Right atrium auricular region (tissue), 2 donors: Measurements from ENCODE around the gene MACROH2A1. TPM values are rescaled to one million over a fixed set of nuclear protein-coding genes. Genes with fewer than 3 reads are reported as not detected.
A peak's percentile ranks its signal among the peaks of the same experiment; 100 is the strongest.

Experiments
- DNase-seq: peaks from one replicate; pipeline ENCODE4 v3.0.0-alpha.2; 2019; ENCODE audit warnings: low spot score
- H3K27ac ChIP-seq, 2 donors: fragments of 200-600 bp; sonication (generic); 1 replicate in 1 of 2; 2 replicates in 1 of 2; pipeline ENCODE4 v1.5.1; 2016 to 2019
- H3K27me3 ChIP-seq, 2 donors: fragments of 200-600 bp; sonication (generic); one replicate each; pipeline versions ENCODE4 v1.5.1 to v1.6.0; 2017 to 2019
- H3K36me3 ChIP-seq: fragments of 200-600 bp; sonication (generic); one replicate; pipeline ENCODE4 v1.5.1; 2016
- H3K4me1 ChIP-seq, 2 donors: fragments of 200-600 bp; sonication (generic); one replicate each; pipeline versions ENCODE4 v1.5.1 to v1.6.0; 2017 to 2019
- H3K4me3 ChIP-seq, 2 donors: fragments of 200-600 bp; sonication (generic); 1 replicate in 1 of 2; 2 replicates in 1 of 2; pipeline ENCODE4 v1.5.1; 2017 to 2019; ENCODE audit warnings: mild to moderate bottlenecking in 1 of 2, moderate library complexity in 1 of 2
- H3K9me3 ChIP-seq, 2 donors: fragments of 200-600 bp; sonication (generic); one replicate each; pipeline ENCODE4 v1.5.1; 2019
- CTCF ChIP-seq, 2 donors: fragments of 200-600 bp; sonication (generic); IDR thresholded peaks; one replicate each; pipeline ENCODE4 v1.5.1; 2019; ENCODE audit warnings: antibody characterized with exemption in 2 of 2
- total RNA-seq, 2 donors: library from RNA; depleted of rRNA; stranded (reverse); fragments of >200 nt; gene quantifications; one replicate each; pipeline ENCODE4 v1.1.0, GENCODE V29; 2016

MACROH2A1 gene
- total RNA-seq, 2 donors from 2014 or later: 149 to 179 TPM

GRCh38 chr5:135318924-135319323 lies 80.1 kb downstream of the MACROH2A1 start:
- no peak for TF ChIP-seq CTCF (IDR thresholded peaks at IDR 0.05)
- H3K9me3 ChIP-seq: no peaks in the 10 kb centered on the region
- peak; percentile 30 for DNase-seq

GRCh38 chr5:135318037-135318436 lies 81.0 kb downstream of the MACROH2A1 start:
- Histone ChIP-seq H3K4me3 (no peak overlapping the region), H3K27me3 (no peaks in the 10 kb centered on the region), H3K4me1 (no peaks in the 10 kb centered on the region), H3K36me3 (no peaks in the 10 kb centered on the region), H3K27ac (no peak overlapping the region), H3K9me3 (no peaks in the 10 kb centered on the region)
- peak; percentile 32 for DNase-seq
- TF ChIP-seq CTCF (IDR thresholded peaks at IDR 0.05): no peak

More at GRCh38 chr5:135318924-135319323, 80.1 kb downstream of the MACROH2A1 start:
- H3K27me3 ChIP-seq: no peaks in the 10 kb centered on the region
- no peaks in the 10 kb centered on the region for H3K4me1 ChIP-seq
- H3K36me3 ChIP-seq: no peaks in the 10 kb centered on the region
- H3K27ac ChIP-seq: no peak overlapping the region
- H3K4me3 ChIP-seq: no peak overlapping the region

GRCh38 chr5:135317286-135317685 lies 81.7 kb downstream of the MACROH2A1 start:
- TF ChIP-seq CTCF (IDR thresholded peaks at IDR 0.05): no peak
- Histone ChIP-seq H3K9me3 (no peaks in the 10 kb centered on the region), H3K36me3 (no peaks in the 10 kb centered on the region), H3K4me1 (no peaks in the 10 kb centered on the region), H3K4me3 (no peak overlapping the region), H3K27ac (no peak overlapping the region), H3K27me3 (no peaks in the 10 kb centered on the region)
- DNase-seq: peak; percentile 46

- no peak overlapping the region for H3K27ac ChIP-seq
- H3K27me3 ChIP-seq: no peaks in the 10 kb centered on the region
- no peaks in the 10 kb centered on the region for H3K9me3 ChIP-seq
- peak; percentile 34 for DNase-seq
- no peak for TF ChIP-seq CTCF (IDR thresholded peaks at IDR 0.05)
- no peaks in the 10 kb centered on the region for H3K36me3 ChIP-seq
- H3K4me3 ChIP-seq: no peak overlapping the region
- no peaks in the 10 kb centered on the region for H3K4me1 ChIP-seq
Measured at GRCh38 chr5:135315386-135315785, 83.6 kb downstream of the MACROH2A1 start.

- H3K27me3 ChIP-seq: no peaks in the 10 kb centered on the region
- H3K4me1 ChIP-seq: no peaks in the 10 kb centered on the region
- no peak for TF ChIP-seq CTCF (IDR thresholded peaks at IDR 0.05)
- H3K4me3 ChIP-seq: no peak overlapping the region
- no peak for DNase-seq
- no peaks in the 10 kb centered on the region for H3K36me3 ChIP-seq
- H3K9me3 ChIP-seq: no peaks in the 10 kb centered on the region
- H3K27ac ChIP-seq: no peak overlapping the region
Measured at GRCh38 chr5:135313946-135314345, 85.1 kb downstream of the MACROH2A1 start.

GRCh38 chr5:135313405-135313804 lies 85.6 kb downstream of the MACROH2A1 start:
- Histone ChIP-seq H3K27ac (no peak overlapping the region), H3K36me3 (no peaks in the 10 kb centered on the region), H3K27me3 (no peaks in the 10 kb centered on the region), H3K9me3 (no peaks in the 10 kb centered on the region), H3K4me1 (no peaks in the 10 kb centered on the region), H3K4me3 (no peak overlapping the region)
- no peak for DNase-seq
- no peak for TF ChIP-seq CTCF (IDR thresholded peaks at IDR 0.05)
